ENCODE measurements around the gene NUMA1. TPM values are rescaled to one million over a fixed set of nuclear protein-coding genes. Genes with fewer than 3 reads are reported as not detected.

Gene NUMA1
- polyA plus RNA-seq, 1 donor from 2014 or later: 116 TPM

GRCh38 chr11:71995726-71996291 lies 84.5 kb downstream of the NUMA1 start:
- Histone ChIP-seq H3K4me2 (ENCODE audit: low read length) (no peak overlapping the region), H3K36me3 (ENCODE audit: insufficient read depth, low read length) (no peaks in the 10 kb centered on the region), H3K27ac (ENCODE audit: low read length) (no peak overlapping the region), H3K27me3 (ENCODE audit: insufficient read depth, low read depth, low read length) (no peaks in the 10 kb centered on the region), H3K9me3 (ENCODE audit: low read length) (no peaks in the 10 kb centered on the region), H3F3A (ENCODE audit: insufficient read depth, low read length, poor library complexity, severe bottlenecking) (no peaks in the 10 kb centered on the region), H3K4me3 (ENCODE audit: low read length) (no peak overlapping the region), H3K9me2 (ENCODE audit: insufficient read depth, low read length) (no peaks in the 10 kb centered on the region), H2AFZ (ENCODE audit: low read depth, low read length) (no peak overlapping the region), H3K79me2 (replicated peaks; ENCODE audit: insufficient read depth, low read length) (no peaks in the 10 kb centered on the region), H3K9ac (ENCODE audit: low read length) (no peak overlapping the region), H4K20me1 (ENCODE audit: insufficient read depth) (no peaks in the 10 kb centered on the region)
- TF ChIP-seq RAD21 (conservative IDR thresholded peaks at IDR 0.05) (no peak), POLR2AphosphoS5 (IDR thresholded peaks at IDR 0.05) (no peak), EP300 (conservative IDR thresholded peaks at IDR 0.05; ENCODE audit: poor library complexity, severe bottlenecking) (no peak), MXI1 (conservative IDR thresholded peaks at IDR 0.05; ENCODE audit: poor library complexity, severe bottlenecking) (no peak), SMC3 (conservative IDR thresholded peaks at IDR 0.05; ENCODE audit: poor library complexity) (no peak), EZH2 (IDR thresholded peaks at IDR 0.05; ENCODE audit: borderline replicate concordance, insufficient read depth, low read length, poor library complexity, severe bottlenecking) (no peak), TAF1 (IDR thresholded peaks at IDR 0.05; ENCODE audit: low read depth) (no peak)
- TF ChIP-seq, protein P1, sequence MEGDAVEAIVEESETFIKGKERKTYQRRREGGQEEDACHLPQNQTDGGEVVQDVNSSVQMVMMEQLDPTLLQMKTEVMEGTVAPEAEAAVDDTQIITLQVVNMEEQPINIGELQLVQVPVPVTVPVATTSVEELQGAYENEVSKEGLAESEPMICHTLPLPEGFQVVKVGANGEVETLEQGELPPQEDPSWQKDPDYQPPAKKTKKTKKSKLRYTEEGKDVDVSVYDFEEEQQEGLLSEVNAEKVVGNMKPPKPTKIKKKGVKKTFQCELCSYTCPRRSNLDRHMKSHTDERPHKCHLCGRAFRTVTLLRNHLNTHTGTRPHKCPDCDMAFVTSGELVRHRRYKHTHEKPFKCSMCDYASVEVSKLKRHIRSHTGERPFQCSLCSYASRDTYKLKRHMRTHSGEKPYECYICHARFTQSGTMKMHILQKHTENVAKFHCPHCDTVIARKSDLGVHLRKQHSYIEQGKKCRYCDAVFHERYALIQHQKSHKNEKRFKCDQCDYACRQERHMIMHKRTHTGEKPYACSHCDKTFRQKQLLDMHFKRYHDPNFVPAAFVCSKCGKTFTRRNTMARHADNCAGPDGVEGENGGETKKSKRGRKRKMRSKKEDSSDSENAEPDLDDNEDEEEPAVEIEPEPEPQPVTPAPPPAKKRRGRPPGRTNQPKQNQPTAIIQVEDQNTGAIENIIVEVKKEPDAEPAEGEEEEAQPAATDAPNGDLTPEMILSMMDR (IDR thresholded peaks at IDR 0.05; ENCODE audit: poor library complexity, severe bottlenecking): no peak
- TF ChIP-seq, protein P2, sequence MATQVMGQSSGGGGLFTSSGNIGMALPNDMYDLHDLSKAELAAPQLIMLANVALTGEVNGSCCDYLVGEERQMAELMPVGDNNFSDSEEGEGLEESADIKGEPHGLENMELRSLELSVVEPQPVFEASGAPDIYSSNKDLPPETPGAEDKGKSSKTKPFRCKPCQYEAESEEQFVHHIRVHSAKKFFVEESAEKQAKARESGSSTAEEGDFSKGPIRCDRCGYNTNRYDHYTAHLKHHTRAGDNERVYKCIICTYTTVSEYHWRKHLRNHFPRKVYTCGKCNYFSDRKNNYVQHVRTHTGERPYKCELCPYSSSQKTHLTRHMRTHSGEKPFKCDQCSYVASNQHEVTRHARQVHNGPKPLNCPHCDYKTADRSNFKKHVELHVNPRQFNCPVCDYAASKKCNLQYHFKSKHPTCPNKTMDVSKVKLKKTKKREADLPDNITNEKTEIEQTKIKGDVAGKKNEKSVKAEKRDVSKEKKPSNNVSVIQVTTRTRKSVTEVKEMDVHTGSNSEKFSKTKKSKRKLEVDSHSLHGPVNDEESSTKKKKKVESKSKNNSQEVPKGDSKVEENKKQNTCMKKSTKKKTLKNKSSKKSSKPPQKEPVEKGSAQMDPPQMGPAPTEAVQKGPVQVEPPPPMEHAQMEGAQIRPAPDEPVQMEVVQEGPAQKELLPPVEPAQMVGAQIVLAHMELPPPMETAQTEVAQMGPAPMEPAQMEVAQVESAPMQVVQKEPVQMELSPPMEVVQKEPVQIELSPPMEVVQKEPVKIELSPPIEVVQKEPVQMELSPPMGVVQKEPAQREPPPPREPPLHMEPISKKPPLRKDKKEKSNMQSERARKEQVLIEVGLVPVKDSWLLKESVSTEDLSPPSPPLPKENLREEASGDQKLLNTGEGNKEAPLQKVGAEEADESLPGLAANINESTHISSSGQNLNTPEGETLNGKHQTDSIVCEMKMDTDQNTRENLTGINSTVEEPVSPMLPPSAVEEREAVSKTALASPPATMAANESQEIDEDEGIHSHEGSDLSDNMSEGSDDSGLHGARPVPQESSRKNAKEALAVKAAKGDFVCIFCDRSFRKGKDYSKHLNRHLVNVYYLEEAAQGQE (IDR thresholded peaks at IDR 0.05; ENCODE audit: borderline replicate concordance): no peak

DNA sequence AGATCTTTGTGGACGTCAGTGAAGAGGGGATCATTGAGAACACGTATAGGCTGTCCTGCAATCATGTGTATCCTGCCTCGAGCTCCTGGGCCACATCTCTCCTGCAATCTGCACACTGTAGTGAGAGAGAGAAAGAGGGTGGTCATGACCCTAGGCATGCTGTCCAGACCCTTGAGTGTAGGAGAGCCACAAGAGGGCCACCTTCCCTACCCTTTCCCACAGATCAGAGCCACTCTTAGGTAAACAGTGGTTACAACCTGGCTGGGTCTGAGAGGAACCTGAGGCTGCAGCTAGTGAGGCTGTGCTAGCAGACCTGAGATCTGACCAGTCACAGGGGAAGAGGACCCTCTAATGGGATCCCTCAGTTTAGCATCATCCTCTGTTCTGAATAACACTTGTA lies 85.6 kb downstream of the NUMA1 start:
- Histone ChIP-seq H2AFZ (ENCODE audit: low read depth, low read length) (no peak overlapping the region), H3K27ac (ENCODE audit: low read length) (no peak overlapping the region), H4K20me1 (ENCODE audit: insufficient read depth) (no peaks in the 10 kb centered on the region), H3K4me3 (ENCODE audit: low read length) (no peak overlapping the region), H3K9me2 (ENCODE audit: insufficient read depth, low read length) (no peaks in the 10 kb centered on the region), H3K4me2 (ENCODE audit: low read length) (no peak overlapping the region), H3K9ac (ENCODE audit: low read length) (no peak overlapping the region), H3F3A (ENCODE audit: insufficient read depth, low read length, poor library complexity, severe bottlenecking) (no peaks in the 10 kb centered on the region), H3K9me3 (ENCODE audit: low read length) (no peaks in the 10 kb centered on the region), H3K36me3 (ENCODE audit: insufficient read depth, low read length) (no peaks in the 10 kb centered on the region), H3K79me2 (replicated peaks; ENCODE audit: insufficient read depth, low read length) (no peaks in the 10 kb centered on the region), H3K27me3 (ENCODE audit: insufficient read depth, low read depth, low read length) (no peaks in the 10 kb centered on the region)
- TF ChIP-seq POLR2AphosphoS5 (IDR thresholded peaks at IDR 0.05) (no peak), SMC3 (conservative IDR thresholded peaks at IDR 0.05; ENCODE audit: poor library complexity) (no peak)
